ENCODE results near the gene LRRC9.
"Not testable (repeated sequence)": the region's sequence is repeated elsewhere in the genome, so short reads cannot be mapped to it uniquely, and the experiment has no call there.

Gene LRRC9

GRCh38 chr14:60047976-60048375, 128.0 kb downstream of the LRRC9 start:
- FAIRE-seq = not testable (repeated sequence)

GRCh38 chr14:60051721-60052221, 131.8 kb downstream of the LRRC9 start:
- FAIRE-seq (no peak), DNase-seq (ENCODE audit: extremely low spot score, insufficient read length, low read depth) (no peak)

More at GRCh38 chr14:60047976-60048375, 128.0 kb downstream of the LRRC9 start:
- DNase-seq (ENCODE audit: extremely low spot score, insufficient read length, low read depth) = not testable (repeated sequence)

GRCh38 chr14:60058087-60058486, 138.1 kb downstream of the LRRC9 start:
- FAIRE-seq (no peak), DNase-seq (ENCODE audit: extremely low spot score, insufficient read length, low read depth) (no peak)

GRCh38 chr14:60061371-60061770, 141.4 kb downstream of the LRRC9 start:
- DNase-seq (ENCODE audit: extremely low spot score, insufficient read length, low read depth) (no peak), FAIRE-seq (no peak)

GRCh38 chr14:60064491-60065072, 144.6 kb downstream of the LRRC9 start:
- DNase-seq (ENCODE audit: extremely low spot score, insufficient read length, low read depth) (peak; percentile 4), FAIRE-seq (peak; percentile 62)

GRCh38 chr14:60067882-60068281, 147.9 kb downstream of the LRRC9 start:
- FAIRE-seq = no peak
- no peak for DNase-seq (ENCODE audit: extremely low spot score, insufficient read length, low read depth)

GRCh38 chr14:60079723-60080122, 159.8 kb downstream of the LRRC9 start:
- DNase-seq (ENCODE audit: extremely low spot score, insufficient read length, low read depth) = no peak
- FAIRE-seq = no peak

- FAIRE-seq = no peak
- DNase-seq (ENCODE audit: extremely low spot score, insufficient read length, low read depth) = no peak
Measured at GRCh38 chr14:60085085-60085484, 165.1 kb downstream of the LRRC9 start.

- DNase-seq (ENCODE audit: extremely low spot score, insufficient read length, low read depth) = no peak
- no peak for FAIRE-seq
Measured at GRCh38 chr14:60085693-60086092, 165.7 kb downstream of the LRRC9 start.

- FAIRE-seq = no peak
- no peak for DNase-seq (ENCODE audit: extremely low spot score, insufficient read length, low read depth)
Measured at GRCh38 chr14:60087668-60088067, 167.7 kb downstream of the LRRC9 start.

- DNase-seq (ENCODE audit: extremely low spot score, insufficient read length, low read depth) (no peak), FAIRE-seq (no peak)
Measured at GRCh38 chr14:60089221-60089620, 169.3 kb downstream of the LRRC9 start.

- DNase-seq (ENCODE audit: extremely low spot score, insufficient read length, low read depth) (no peak), FAIRE-seq (no peak)
Measured at GRCh38 chr14:60090864-60091519, 171.0 kb downstream of the LRRC9 start.

- peak; percentile 97 for FAIRE-seq
Measured at GRCh38 chr14:60091550-60092525, 171.9 kb downstream of the LRRC9 start, which contains the start of gene PCNX4. Gene PCNX4 (plus strand): TSS chr14:60091923. CDS start chr14:60107639, 15,716 bp downstream.

GRCh38 chr14:60092526-60092920, 172.6 kb downstream of the LRRC9 start:
- DNase-seq (ENCODE audit: extremely low spot score, insufficient read length, low read depth) (no peak), FAIRE-seq (peak; percentile 42)

More at GRCh38 chr14:60091550-60092525, 171.9 kb downstream of the LRRC9 start, which contains the start of gene PCNX4:
- DNase-seq (ENCODE audit: extremely low spot score, insufficient read length, low read depth) = peak; percentile 78

GRCh38 chr14:60093080-60093479, 173.1 kb downstream of the LRRC9 start:
- DNase-seq (ENCODE audit: extremely low spot score, insufficient read length, low read depth) (no peak), FAIRE-seq (peak; percentile 31)

- DNase-seq (ENCODE audit: extremely low spot score, insufficient read length, low read depth) (no peak), FAIRE-seq (no peak)
Measured at GRCh38 chr14:60093606-60094005, 173.7 kb downstream of the LRRC9 start.

GRCh38 chr14:60094306-60094897, 174.5 kb downstream of the LRRC9 start:
- DNase-seq (ENCODE audit: extremely low spot score, insufficient read length, low read depth) = no peak
- no peak for FAIRE-seq

- peak; percentile 29 for FAIRE-seq
- no peak for DNase-seq (ENCODE audit: extremely low spot score, insufficient read length, low read depth)
Measured at GRCh38 chr14:60095231-60095630, 175.3 kb downstream of the LRRC9 start.

- DNase-seq (ENCODE audit: extremely low spot score, insufficient read length, low read depth) = no peak
Measured at GRCh38 chr14:60095781-60096450, 176.0 kb downstream of the LRRC9 start.

More at GRCh38 chr14:60095781-60096450, 176.0 kb downstream of the LRRC9 start:
- FAIRE-seq = no peak

Measured in GM18507 (cell line).